ENCODE measurements around the gene APC2.

APC2 gene

DNA sequence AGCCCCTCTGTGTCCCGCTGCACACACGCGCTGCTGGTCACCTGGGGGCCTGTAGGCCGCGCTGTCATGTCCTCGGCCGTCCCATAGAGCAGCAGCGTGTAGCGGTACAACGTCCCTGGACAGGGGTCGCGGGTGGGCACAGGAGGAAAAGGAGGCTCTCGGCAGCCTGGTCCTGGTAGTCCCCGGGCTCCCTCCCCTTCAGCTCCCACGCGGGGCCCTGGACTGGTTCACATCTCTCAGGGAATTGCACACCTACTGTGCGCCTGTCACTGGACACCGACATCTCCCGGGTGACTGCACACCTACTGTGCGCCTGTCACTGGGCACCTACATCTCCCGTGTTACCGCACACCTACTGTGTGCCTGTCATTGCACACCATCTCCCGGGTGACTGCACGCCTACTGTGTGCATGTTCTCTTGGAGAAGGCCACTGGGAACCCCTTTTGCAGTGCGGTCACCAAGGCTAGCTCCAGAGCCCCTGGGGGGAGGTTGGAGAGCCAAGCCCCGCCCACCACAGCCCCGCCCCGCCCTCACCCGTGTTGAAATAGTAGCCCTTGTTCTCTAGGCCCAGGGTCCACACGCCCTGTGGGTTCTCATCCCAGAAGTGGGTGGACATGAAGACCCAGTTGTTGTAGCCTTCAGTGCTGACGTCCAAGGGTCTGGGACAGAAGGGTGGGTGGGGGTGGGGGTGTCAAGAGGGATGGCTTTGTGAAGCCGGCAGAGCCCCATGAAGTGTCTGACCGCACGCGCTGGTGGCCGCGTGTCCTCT is 32.6 kb downstream of the APC2 start:
- DNase-seq = no peak

DNA sequence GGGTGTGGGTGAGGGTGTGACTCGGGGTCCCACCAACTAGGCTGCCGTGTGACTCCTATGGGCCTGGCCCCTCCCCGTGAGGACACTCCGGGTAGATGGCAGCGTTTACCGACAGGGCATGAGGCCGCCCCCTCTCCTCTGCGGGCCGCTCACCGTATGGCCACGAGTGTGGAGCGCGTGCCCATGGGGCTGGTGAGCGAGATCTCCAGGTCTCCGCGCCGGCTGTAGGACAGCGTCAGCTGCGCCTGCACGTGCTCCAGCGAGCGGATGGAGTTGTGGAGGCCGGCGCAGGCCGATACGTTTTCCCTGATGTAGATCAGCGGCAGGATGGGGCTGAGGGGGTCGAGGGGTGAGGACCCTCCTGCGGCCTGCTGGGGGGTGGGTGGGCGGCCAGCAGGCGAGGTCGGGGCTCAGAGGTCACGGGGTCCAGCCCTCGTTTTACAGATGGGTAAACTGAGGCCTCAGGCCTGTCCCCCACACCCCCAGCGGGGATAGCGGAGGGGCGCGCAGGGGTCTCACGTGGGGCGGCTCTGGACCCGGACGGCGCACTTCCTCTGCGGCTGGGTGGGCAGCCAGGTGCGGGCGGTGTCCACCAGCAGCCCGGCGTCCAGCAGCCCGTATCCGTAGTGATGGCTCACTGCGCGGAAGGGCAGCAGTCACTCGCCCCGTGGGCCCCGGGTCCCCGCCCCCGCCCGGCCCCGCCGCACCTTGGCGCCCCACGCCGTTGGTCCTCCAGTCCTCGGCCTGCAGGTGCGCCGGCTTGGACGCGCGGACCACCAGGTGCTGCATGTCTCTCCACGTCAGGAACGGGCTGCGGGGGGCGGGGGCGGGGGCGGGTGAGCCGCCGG is 33.4 kb downstream of the APC2 start:
- no peak for DNase-seq

DNA sequence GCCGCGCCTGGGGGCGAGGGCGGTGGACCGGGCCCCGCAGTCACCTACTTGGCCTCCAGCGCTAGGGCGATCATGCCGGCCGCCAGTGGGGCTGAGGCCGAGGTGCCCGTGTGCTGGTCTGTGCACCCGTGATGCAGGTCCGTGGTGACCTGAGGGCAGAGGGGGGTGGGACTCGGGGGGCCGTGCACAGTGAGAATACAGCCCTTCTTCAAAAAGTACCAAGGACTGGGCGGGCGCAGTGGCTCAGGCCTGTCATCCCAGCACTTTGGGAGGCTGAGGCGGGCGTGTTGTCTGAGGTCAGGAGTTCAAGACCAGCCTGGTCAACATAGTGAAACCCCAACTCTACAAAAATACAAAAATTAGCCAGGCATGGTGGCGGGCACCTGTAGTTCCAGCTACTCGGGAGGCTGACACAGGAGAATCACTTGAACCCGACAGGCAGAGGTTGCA is 34.1 kb downstream of the APC2 start:
- no peak for DNase-seq

DNA sequence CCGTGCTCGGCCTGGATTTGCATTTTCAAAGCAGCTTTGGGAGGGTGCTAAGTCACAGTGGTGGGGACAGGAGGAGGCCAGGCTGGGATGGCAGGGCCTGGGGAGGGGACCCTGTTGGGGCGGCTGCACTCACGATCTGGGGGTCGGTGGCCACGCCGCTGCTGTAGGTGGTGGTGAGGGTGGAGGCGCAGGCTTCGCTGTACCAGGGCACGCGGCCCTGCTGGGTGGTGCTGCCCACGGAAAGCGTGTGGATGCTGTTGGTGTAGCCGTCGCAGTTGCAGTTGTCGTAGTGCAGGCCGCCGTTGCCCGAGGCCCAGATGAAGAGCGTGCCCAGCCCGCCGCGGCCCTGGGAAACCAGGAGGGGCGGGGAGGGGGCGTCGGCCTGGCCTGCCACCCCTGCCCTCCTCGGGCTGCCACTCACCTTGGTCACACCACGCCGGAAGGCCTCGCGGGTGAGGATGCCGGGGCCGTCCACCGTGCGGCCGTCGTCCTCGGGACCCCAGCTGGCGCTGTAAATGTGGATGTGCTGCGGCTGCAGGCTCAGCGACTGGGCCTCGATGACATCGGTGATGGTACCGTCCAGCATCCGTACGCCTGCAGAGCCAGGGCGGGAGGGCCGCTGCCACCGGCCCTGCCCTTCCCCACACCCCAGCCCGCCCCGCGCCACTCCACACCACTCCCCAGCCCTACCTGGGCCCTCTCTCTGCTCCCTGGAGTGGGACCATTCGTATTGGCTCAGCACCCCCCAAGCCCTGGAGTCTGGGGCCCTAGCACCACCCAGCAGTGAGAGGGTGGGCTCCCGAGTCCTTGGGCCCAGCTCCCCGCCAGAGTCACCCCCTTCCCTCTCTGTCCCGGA is 37.0 kb downstream of the APC2 start:
- no peak for DNase-seq

DNA sequence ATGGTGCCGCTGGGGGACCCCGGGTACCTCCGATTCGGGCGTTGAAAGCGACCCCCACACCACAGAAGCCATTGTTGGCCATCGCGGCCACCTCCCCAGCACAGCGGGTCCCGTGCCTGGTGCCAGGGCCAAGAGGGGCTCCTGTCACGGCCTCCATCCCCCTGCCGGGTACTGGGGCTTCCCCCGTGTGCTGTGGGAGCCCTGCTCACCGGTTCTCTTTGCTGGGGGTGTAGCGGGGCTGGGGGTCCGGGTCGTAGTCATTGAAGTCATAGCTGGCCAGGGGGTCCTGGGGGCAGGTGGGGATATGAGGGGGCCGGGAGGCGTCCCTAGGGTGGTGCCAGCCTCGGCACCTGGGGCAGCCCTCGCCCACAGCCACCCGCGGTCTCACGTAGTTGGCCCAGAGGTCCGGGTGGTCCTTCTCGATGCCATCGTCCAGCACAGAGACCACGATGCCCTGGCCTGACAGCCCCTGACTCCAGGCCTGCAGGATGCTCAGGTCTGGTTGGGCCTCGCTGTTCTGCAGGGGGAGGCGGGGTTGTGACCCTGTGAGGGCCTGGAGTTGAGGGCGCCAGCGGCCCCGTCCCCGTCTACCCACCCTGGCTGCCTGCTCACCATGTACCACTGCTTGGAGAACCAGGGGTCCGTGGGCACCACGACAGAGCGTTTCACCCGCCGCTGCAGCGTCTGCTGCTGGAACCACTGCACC is 37.8 kb downstream of the APC2 start:
- DNase-seq = no peak

DNA sequence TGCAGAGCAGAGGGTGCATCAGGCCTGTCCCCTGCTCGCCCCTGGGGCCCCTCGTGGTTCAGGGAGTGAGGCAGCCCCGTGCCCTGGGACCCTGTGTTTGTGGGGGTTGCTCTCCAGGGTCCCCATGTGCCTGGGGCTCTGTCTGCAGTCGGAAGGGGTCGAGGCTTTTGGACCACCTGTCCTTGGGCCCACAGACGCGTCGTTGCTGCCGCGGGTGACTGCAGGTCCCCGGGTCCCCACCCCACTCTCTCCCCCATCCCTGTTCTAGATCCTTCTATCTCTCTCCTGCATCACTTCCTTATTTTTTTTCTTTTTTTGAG is 38.3 kb downstream of the APC2 start:
- no peak for DNase-seq

DNA sequence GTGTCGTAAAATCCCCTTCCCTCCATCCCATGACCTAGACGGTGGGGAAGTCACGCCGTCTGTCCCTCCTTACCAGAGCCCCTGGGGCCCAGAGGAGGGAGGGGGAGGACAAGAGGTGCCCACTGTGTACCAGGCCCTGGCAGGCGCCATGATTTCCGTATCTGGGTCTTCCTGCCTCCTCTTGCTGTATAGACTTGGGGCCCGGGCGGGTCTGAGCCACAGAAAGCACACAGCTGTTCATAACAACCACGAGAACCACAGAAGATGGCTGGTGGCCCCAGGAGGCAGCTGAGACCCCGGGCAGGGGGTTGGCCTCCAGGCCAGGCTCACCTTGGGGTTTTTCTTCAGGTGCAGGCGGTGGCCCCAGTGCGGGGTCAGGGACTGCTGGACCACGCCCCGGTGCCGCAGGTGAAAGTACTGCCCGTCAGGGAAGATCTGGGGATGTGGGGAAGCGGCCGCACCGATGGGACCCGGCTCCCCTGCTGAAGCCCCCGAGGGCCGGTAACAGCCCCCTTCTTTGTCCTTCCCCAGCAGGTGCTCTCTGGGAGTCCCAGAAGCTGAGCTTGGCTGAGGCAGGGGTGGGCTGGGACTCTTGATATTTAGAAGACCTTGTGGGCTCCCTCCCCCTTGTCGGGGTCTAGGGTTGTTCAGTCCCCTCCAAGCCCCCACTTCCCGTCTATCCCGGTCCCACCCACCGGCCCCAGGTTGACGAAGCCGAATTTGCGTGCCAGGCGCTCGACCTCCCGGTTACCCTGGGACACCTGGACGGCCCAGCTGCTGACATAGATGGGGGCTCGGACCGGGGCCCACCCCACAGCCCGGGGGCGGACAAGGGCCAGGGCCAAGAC is 39.8 kb downstream of the APC2 start:
- DNase-seq = no peak

DNA sequence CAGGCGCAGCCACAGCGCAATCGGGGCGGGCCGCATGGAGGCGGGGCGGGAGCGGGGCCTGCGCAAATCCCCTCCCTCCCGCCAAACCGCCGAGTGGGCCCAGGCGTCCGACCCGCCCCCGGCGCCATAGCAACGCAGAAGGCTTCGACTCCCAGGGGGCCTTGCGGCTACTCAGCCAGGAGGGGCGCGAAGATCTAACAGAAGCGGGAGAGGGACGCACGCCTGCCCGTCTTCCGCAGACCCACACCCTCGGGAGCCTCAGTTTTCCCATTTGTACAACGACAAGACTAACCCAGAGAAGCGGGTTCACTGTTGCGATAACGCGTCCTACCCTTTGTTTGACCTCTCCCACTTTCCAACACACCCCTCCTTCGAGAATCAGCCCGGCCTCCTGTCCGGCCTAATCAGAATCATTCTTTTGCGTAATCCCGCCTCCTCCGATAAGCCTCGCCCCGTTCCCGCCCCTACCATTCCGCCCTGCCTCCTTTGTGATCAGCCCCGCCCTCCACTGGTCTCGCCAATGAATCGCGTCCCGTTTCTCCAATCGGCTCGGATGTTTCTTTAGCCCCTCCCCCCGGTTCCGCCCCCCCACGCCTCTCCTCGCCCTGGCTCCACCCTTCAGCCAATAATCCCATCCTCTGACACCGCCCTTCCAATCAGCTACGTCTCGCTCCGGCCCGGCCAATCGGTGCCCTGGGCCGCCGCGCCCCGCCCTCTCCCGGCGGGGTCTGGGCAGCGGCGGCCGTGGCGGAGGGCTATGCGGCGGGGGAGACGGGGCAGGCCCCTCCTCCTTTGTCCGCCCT is 40.6 kb downstream of the APC2 start, which contains the start of gene PCSK4:
Gene PCSK4 (minus strand): TSS at position 40 of the 803 bp plus-strand sequence. CDS start 4 bp downstream, at position 36.
- peak; percentile 98 for DNase-seq

DNA sequence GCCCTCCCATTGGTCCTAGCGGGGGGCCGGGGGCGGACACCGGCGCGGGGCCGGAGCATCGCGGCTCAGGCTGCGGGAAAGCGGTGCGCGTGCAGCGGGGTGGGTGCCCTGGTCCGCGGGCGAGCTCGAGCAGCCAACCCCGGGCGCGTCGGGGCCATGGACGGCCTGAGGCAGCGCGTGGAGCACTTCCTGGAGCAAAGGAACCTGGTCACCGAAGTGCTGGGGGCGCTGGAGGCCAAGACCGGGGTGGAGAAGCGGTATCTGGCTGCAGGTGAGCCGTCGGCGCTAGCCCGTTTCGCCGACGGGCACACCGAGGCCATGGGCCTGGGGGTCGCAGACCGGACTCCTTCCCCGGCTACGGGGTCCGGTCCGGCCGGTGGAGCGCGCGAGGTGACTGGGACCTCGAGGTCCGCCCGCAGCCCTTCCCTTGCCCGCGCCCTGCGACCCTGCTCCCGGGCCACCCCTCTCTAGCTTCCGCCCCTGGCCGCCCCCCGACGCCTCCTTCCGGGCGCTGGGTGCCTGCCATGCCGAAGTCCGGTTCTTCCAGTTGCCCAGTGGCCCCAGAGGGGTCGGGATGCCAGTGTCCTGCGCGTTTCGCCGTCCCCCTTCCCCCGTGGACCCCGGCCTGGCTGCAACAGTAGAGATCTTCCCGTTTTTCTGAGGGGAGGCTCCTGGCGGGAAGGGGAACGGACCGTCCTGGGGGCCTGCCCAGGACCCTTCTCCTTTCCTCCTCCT is 41.4 kb downstream of the APC2 start, which contains the start of gene REEP6:
Gene REEP6 (plus strand): TSS at position 68 of the 735 bp plus-strand sequence. CDS start 89 bp downstream, at position 157.
- no peak for DNase-seq

DNA sequence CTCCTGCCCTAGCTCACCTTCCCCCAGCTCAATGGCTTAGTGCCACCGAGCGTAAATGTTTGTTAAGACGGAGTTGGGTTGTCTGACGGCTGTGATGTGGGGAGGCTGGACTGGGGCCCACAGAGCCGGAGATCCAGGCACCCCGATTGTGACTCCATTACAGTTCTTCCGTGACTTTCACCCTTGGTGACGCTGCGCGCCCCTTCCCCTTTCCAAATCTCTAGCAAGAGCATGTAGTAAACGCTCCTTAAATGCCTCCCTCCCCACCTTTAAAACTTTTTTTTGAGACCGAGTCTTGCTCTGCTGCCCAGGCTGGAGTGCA is 41.9 kb downstream of the APC2 start:
- DNase-seq = no peak

DNA sequence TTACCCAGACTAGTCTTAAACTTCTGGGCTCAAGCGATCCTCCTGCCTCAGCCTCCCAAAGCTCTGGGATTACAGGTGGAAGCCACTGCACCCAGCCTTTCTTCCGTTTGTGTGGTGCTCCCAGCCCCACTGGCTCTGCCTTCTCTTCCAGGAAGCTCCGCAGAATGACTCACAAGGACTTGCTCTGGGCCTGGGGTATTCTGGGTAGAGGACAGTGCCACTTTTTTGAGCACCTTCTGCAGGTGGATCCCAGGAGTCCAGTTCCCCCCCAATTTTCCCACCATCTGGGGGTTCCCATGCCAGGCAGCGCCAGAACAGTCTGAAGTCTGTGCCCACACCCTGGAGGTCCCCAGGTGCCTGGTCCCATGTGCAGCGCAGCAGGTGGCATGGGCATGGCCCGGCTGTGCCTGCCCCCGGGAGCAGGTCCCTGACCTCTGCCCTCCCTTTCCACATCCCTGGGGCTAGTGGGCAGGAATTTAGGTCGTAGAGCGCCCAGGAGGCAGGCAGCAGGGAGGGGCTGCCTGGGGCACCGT is 42.6 kb downstream of the APC2 start:
- DNase-seq = no peak

DNA sequence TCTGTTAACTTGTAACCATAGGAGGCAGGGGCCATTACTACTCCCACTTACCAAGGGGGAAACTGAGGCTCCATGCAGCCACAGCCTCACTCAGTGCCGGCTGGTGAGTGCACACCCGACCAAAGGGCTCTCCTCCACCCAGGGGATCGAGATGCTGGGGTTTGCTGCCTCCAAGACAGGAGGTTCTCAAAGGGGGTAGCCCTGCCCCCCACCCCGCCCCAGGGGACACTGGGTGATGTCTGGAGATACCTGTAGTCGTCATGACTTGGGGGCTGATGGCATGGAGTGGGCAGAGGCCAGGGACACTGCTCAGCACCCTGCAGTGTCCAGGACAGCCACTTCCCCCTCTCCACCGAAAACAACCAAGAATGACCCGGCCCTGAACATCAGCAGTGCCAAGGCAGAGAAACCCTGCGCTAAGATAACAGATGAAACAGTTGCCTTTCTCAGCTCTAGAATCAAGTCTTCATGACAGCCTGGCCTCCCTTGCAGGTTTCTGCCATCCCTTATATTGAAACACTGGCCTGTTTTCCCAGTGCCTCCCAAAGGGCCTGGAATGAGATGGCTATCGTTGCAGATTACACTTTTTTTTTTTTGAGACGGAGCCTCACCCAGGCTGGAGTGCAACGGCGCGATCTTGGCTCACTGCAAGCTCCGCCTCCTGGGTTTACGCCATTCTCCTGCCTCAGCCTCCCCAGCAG is 44.3 kb downstream of the APC2 start:
- no peak for DNase-seq

DNA sequence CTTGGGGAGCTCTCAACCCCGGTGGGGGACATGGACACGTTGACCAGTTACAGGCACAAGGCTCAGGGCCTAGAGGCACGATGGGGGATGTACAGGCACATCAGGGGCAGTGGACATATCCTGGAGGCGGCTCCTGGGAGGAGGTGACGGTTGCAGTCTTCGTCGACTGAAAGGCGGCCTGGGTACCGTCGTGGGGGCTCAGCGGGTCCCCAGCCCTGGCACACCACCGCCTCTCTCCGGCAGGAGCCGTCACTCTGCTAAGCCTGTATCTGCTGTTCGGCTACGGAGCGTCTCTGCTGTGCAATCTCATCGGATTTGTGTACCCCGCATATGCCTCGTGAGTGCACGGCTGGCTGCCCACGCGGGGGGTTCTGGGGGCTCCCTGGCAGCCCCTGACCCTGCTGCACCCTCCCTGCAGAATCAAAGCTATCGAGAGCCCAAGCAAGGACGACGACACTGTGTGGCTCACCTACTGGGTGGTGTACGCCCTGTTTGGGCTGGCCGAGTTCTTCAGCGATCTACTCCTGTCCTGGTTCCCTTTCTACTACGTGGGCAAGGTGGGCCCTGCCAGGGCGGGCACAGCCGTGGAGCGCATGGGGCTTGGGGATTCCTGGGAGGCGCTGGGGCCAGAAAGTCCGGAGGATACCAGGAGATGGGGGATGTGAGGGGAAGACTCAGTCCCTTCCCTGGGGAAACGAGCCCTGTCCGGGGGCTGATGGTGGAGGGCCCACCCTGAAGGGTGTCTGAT is 45.3 kb downstream of the APC2 start:
- no peak for DNase-seq

DNA sequence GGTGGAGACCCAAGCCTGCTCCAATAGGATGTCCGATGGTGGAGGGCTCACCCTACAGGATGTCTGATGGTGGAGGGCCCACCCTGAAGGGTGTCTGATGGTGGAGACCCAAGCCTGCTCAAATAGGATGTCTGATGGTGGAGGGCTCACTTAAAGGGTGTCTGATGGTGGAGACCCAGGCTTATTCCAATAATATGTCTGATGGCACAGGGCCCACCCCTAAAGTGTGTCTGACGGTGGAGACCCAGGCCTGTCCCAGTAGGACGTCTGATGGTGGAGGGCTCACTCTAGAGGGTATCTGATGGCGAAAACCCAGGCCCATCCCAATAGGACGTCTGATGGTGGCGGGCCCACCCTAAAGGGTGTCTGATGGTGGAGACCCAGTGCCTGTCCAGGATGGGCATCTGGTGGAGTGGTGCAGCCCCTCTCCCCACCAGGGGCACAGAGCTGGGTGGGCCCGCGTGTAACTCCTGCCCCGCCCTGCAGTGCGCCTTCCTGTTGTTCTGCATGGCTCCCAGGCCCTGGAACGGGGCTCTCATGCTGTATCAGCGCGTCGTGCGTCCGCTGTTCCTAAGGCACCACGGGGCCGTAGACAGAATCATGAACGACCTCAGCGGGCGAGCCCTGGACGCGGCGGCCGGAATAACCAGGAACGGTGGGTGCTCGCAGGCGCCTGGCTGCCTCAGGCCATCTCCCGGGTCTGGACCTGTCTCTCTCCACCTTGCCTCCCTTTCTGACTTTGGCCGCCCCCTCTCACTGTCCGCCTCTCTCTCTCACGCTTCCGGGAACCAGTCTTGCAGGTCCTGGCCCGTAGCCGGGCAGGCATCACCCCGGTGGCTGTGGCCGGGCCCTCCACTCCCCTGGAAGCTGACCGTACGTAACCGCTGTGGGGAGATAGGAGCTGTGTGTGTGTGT is 46.1 kb downstream of the APC2 start:
- DNase-seq = no peak

DNA sequence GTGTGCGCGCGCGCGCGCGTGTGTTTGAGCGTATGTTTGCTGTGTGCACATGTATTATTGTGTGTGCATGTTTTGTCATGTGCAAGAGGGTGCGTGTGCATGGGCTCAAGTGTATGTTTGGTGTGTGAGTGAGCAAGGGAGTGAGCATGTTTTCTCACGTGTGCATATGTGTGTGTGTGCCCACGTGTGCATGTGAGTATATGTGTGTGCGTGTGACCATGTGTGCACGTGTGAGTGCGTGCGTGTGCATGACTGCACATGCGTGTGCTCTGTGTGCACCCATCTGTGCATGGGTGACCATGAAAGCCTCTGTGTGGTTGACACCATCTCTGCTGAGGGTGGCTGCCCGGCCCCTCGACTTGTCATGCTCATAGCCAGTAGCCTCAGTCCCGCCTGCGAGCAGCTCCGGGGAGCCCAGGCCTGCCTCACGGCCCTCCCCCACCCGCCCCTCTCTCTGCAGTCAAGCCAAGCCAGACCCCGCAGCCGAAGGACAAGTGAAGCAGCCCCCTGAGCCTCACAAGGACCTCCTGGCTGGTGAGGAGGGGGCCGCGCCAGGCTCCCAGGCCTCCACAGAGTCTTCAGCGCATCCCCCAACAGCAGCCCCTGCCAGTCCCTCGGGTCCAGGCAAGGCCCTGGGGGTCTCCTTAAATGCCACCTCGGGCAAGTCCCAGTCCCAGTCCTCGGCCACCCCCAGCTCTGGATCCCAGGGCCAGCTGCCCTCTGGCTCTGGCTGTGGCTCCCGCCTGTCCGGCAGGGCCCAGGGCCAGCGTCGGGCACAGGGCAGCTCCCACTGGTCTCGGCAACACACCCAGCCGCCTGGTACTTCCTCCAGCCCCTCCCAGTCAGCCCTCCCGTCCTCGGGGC is 47.0 kb downstream of the APC2 start:
- no peak for DNase-seq

DNA sequence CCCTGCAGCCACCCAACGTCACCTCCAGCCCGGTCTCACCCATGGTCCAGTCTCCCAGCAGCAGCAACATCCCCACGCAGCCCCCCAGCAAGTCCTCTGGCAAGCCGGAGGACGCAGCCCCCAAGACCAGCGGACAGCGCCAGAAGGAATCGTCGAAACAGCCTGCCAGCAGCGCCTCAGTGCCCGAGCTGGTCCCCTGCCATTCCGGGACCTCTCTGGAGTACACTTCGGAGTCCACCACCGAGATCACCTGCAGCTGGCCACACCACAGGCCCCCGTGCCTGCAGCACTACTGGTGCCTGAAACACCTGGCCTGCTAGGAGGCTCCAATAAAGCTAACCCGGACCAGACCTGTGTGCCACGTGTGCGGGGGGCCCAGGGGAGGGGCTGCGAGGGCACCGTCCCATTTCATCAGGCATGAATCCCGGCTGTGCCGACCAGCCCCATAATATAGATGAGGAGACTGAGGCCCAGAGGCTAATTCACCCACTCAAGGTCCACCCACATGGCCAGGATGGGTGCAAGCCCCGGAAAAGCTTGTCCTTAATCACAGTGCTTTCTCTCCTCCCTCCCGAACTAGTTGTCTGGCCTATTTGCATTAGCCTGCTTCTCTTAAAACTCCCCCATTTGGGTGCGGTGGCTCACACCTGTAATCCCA is 47.8 kb downstream of the APC2 start:
- no peak for DNase-seq

Measured in activated CD4-positive, alpha-beta T cell treated with anti-CD3 and anti-CD28 coated beads, Interleukin-2, amount 50 U/mL, for 48 hours (primary cell).